IMR-90 (cell line): ENCODE data around the gene UVSSA. TPM values are rescaled to one million over a fixed set of nuclear protein-coding genes. Genes with fewer than 3 reads are reported as not detected.

Source experiments
- ATAC-seq: fragments of 200-7000 bp; cut with Tn5 transposase; 2 replicates; pipeline ENCODE4 v1.9.1; 2020; ENCODE audit warnings: low read depth, mild to moderate bottlenecking, moderate library complexity
- BruUV-seq: library from RNA; stranded (reverse); fragments of 400-500 nt; replicated peaks from 2 replicates; lab custom pipeline; 2021; lab: Mats Ljungman, UMichigan
- CTCF ChIA-PET: fragments of 300-600 bp; formaldehyde crosslinking; extraction: SDS; loops from one replicate; lab custom pipeline; 2021; ENCODE audit warnings: antibody characterized with exemption; lab: Yijun Ruan, JAX
- POLR2A ChIA-PET: fragments of 300-600 bp; sonication (Branson Sonifier 250); formaldehyde crosslinking; loops from one replicate; lab custom pipeline; 2022; ENCODE audit warnings: antibody characterized with exemption; ENCODE audit not compliant: unreplicated experiment; lab: Charles Lee
- DNase-seq: peaks from one replicate; pipeline ENCODE4 v3.0.0; 2013
- H2AFZ ChIP-seq: replicated peaks from 2 replicates; pipeline ENCODE3; 2013; ENCODE audit warnings: low read length, mild to moderate bottlenecking; ENCODE audit not compliant: poor library complexity
- H2AK5ac ChIP-seq: 2 replicates; pipeline ENCODE4 v1.6.1; 2013; ENCODE audit warnings: low read depth, low read length, inconsistent platforms
- H2AK9ac ChIP-seq: replicated peaks from 2 replicates; pipeline ENCODE3; 2013; ENCODE audit warnings: mild to moderate bottlenecking, low read depth, low read length, moderate library complexity; ENCODE audit not compliant: poor library complexity
- H2BK120ac ChIP-seq: 2 replicates; pipeline ENCODE4 v1.6.1; 2013; ENCODE audit warnings: low read depth, low read length, inconsistent platforms
- H2BK15ac ChIP-seq: 3 replicates; pipeline ENCODE4 v1.6.1; 2013; ENCODE audit warnings: low read depth, low read length, inconsistent platforms
- H2BK20ac ChIP-seq: 2 replicates; pipeline ENCODE4 v1.6.1; 2013; ENCODE audit warnings: low read depth, mild to moderate bottlenecking, inconsistent platforms, low read length, moderate library complexity
- H2BK5ac ChIP-seq: 2 replicates; pipeline ENCODE4 v1.6.1; 2013; ENCODE audit warnings: mild to moderate bottlenecking, low read depth, low read length, inconsistent platforms; ENCODE audit not compliant: poor library complexity, severe bottlenecking
- H3K14ac ChIP-seq: replicated peaks from 2 replicates; pipeline ENCODE4 v1.6.1; 2013; ENCODE audit warnings: low read depth, low read length, inconsistent platforms
- H3K18ac ChIP-seq: 2 replicates; pipeline ENCODE4 v1.6.1; 2013; ENCODE audit warnings: low read depth, low read length, control low read depth
- H3K23ac ChIP-seq: 2 replicates; pipeline ENCODE4 v1.6.1; 2013; ENCODE audit warnings: low read depth, low read length, inconsistent platforms
- H3K27ac ChIP-seq: 2 replicates; pipeline ENCODE4 v1.5.1; 2013; ENCODE audit warnings: mild to moderate bottlenecking, control low read depth, low read length; ENCODE audit not compliant: insufficient read depth
- H3K27me3 ChIP-seq: 2 replicates; pipeline ENCODE4 v1.6.1; 2013; ENCODE audit warnings: low read length; ENCODE audit not compliant: control insufficient read depth, insufficient read depth
- H3K36me3 ChIP-seq: 2 replicates; pipeline ENCODE4 v1.6.1; 2013; ENCODE audit warnings: low read length, mixed read lengths; ENCODE audit not compliant: control insufficient read depth, insufficient read depth
- H3K4ac ChIP-seq: 2 replicates; pipeline ENCODE4 v1.6.1; 2013; ENCODE audit warnings: low read depth, low read length, inconsistent platforms
- H3K4me1 ChIP-seq: 2 replicates; pipeline ENCODE4 v1.6.1; 2013; ENCODE audit warnings: low read length, mixed read lengths; ENCODE audit not compliant: control insufficient read depth, insufficient read depth
- H3K4me2 ChIP-seq: 2 replicates; pipeline ENCODE4 v1.6.1; 2013; ENCODE audit warnings: low read depth, mild to moderate bottlenecking, control low read depth, low read length, moderate library complexity
- H3K4me3 ChIP-seq: 2 replicates; pipeline ENCODE4 v1.5.1; 2013; ENCODE audit warnings: low read depth, mild to moderate bottlenecking, control low read depth, low read length, moderate library complexity; ENCODE audit not compliant: insufficient read depth
- H3K56ac ChIP-seq: 2 replicates; pipeline ENCODE4 v1.6.1; 2013; ENCODE audit warnings: low read length, inconsistent platforms; ENCODE audit not compliant: insufficient read depth; ENCODE audit errors: extremely low read depth
- H3K79me1 ChIP-seq, 2 experiments: 2 replicates each; pipeline ENCODE4 v1.6.1; 2013; ENCODE audit warnings: low read length in 2 of 2, inconsistent platforms in 1 of 2, low read depth in 1 of 2
- H3K9ac ChIP-seq: 2 replicates; pipeline ENCODE4 v1.6.1; 2013; ENCODE audit warnings: low read depth, low read length, control low read depth
- H3K9me1 ChIP-seq: 2 replicates; pipeline ENCODE4 v1.6.1; 2013; ENCODE audit warnings: low read length, inconsistent platforms; ENCODE audit not compliant: insufficient read depth
- H3K9me3 ChIP-seq: 2 replicates; pipeline ENCODE4 v1.6.1; 2013; ENCODE audit warnings: low read length; ENCODE audit not compliant: control insufficient read depth, insufficient read depth
- H4K20me1 ChIP-seq: 2 replicates; pipeline ENCODE4 v1.6.1; 2013; ENCODE audit warnings: low read length, inconsistent platforms; ENCODE audit not compliant: insufficient read depth
- H4K5ac ChIP-seq: 2 replicates; pipeline ENCODE4 v1.6.1; 2013; ENCODE audit warnings: mild to moderate bottlenecking, low read depth, low read length, control low read depth
- H4K8ac ChIP-seq, 2 experiments: 2 replicates each; pipeline ENCODE4 v1.6.1; 2013; ENCODE audit warnings: low read depth in 2 of 2, low read length in 2 of 2, control low read depth in 1 of 2, inconsistent platforms in 1 of 2
- H4K91ac ChIP-seq: 2 replicates; pipeline ENCODE4 v1.6.1; 2013; ENCODE audit warnings: low read depth, low read length, inconsistent platforms; ENCODE audit not compliant: insufficient read depth
- FOS ChIP-seq: fragments of 150-350 bp; IDR thresholded peaks from 2 replicates; pipeline ENCODE4 v1.6.1; 2016; ENCODE audit warnings: low read depth, low read length
- MXI1 ChIP-seq: IDR thresholded peaks from 2 replicates; pipeline ENCODE4 v1.6.1; 2012; ENCODE audit warnings: low read depth, mild to moderate bottlenecking, low read length, moderate library complexity, borderline replicate concordance
- NFE2L2 ChIP-seq: fragments of 150-350 bp; IDR thresholded peaks from 2 replicates; pipeline ENCODE4 v1.6.1; 2016; ENCODE audit warnings: low read depth, mild to moderate bottlenecking, low read length
- POLR2A ChIP-seq: IDR thresholded peaks from 2 replicates; pipeline ENCODE4 v1.6.1; 2012; ENCODE audit warnings: mild to moderate bottlenecking, low read depth, low read length
- RAD21 ChIP-seq: IDR thresholded peaks from 2 replicates; pipeline ENCODE4 v1.6.1; 2012; ENCODE audit warnings: low read length, improper control_type of control experiment
- SMC3 ChIP-seq: fragments of 150-350 bp; IDR thresholded peaks from 2 replicates; pipeline ENCODE4 v1.6.1; 2016; ENCODE audit warnings: low read depth, mild to moderate bottlenecking, antibody characterized with exemption, low read length, moderate library complexity
- WGBS, 2 experiments: methylation state at CpG; one replicate each; pipeline versions ENCODE4 v1.1.5 to v1.1.7; 2013; ENCODE audit warnings: missing lambda C conversion rate in 2 of 2; ENCODE audit not compliant: insufficient read length in 1 of 2; ENCODE audit errors: extremely low coverage in 2 of 2; 5-methylcytosine and 5-hydroxymethylcytosine counted together
- dilution Hi-C: fragments of 300-500 bp; cut with HindIII; formaldehyde crosslinking; loops from one replicate; pipeline ENCODE4 v1.14.3; 2018; ENCODE audit warnings: low sequenced_read_pairs; ENCODE audit not compliant: unreplicated experiment
- in situ Hi-C: fragments of 300-500 bp; cut with MboI; formaldehyde crosslinking; loops from 3 replicates; pipeline ENCODE4 v1.14.3; 2019; ENCODE audit warnings: low sequenced_read_pairs, inconsistent platforms, mixed read lengths
- intact Hi-C: fragments of 100-400 bp; cut with micrococcal nuclease; formaldehyde crosslinking; loops from 2 replicates; pipeline ENCODE4 v1.10.0; 2022
- polyA plus RNA-seq, 3 experiments: library from polyadenylated mRNA; depleted of rRNA; stranded (reverse); fragments of >200 nt; gene quantifications; 2 replicates each; pipeline ENCODE4 v1.2.3, GENCODE V29; 2012; ENCODE audit warnings: low replicate concordance in 1 of 3
- total RNA-seq: library from RNA; depleted of rRNA; stranded (reverse); fragments of >200 nt; gene quantifications from 2 replicates; pipeline ENCODE4 v1.2.3, GENCODE V29; 2012
- TF ChIP-seq, protein P1 (sequence below): fragments of 150-350 bp; IDR thresholded peaks from 2 replicates; pipeline ENCODE4 v1.6.1; 2016; ENCODE audit warnings: low read depth, mild to moderate bottlenecking, low read length, moderate library complexity, borderline replicate concordance
- TF ChIP-seq, protein P2 (sequence below): fragments of 150-350 bp; IDR thresholded peaks from 2 replicates; pipeline ENCODE4 v1.6.1; 2017; ENCODE audit warnings: mild to moderate bottlenecking, antibody characterized with exemption, low read length, low read depth

Gene UVSSA
- total and polyA plus RNA-seq, 2 of the 4 experiments (the other 2 are of a cell fraction), result 1.4 to 8.4 TPM

DNA sequence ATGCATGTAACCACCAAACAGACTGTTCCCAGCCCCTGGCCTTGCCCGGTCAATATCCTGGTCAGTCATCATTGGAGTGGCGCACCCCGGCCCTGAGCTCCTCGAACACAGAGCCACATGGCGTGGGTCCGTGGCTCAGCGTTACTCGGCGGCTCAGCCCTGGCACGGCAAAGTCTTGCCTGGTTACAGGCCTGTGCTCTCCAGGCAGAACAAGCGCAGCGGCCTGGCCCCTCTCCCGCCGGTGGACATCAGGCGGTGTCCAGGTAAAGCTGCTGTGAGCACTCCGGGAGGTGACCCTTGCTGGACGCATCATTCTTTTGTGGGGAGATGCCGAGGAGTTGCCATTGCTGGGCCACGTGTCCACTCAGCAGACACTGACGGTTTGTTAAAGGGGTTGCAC, 6.1 kb upstream of the UVSSA start:
- no peak overlapping the region for H3K56ac ChIP-seq
- H4K8ac ChIP-seq, result no peak overlapping the region; a peak in 1 of 4 replicates
- H2AK5ac ChIP-seq, result no peak overlapping the region
- no peaks in the 10 kb centered on the region for H3K27me3 ChIP-seq
- peaks cover 12% of the 10 kb centered on the region for H4K20me1 ChIP-seq
- no TSS peak for BruUV-seq
- POLR2A ChIA-PET, result no interaction called here
- H3K79me1 ChIP-seq, result peaks cover 24 to 62% of the 10 kb centered on the region in 2 experiments
- peaks cover 4% of the 10 kb centered on the region; the same call in 1 of the 2 replicates for H3K4me1 ChIP-seq
- H3K4me2 ChIP-seq, result no peak overlapping the region
- H2BK20ac ChIP-seq, result no peak overlapping the region
- no peak overlapping the region for H2BK15ac ChIP-seq
- no peak overlapping the region for H2BK120ac ChIP-seq
- in situ Hi-C loops (no loop called here), intact Hi-C loops (no loop called here), dilution Hi-C loops (no loop called here)
- H2AK9ac ChIP-seq, result no peak overlapping the region
- 95% methylated on average over 10 of the region's 20 CpGs; no CpG with 5 or more reads in 1 of the 2 experiments for WGBS, 2 experiments
- no peak for ATAC-seq
- no peak overlapping the region for H4K91ac ChIP-seq
- H3K4ac ChIP-seq, result no peak overlapping the region
- peaks cover 57% of the 10 kb centered on the region for H3K36me3 ChIP-seq
- H3K4me3 ChIP-seq, result no peak overlapping the region
- H4K5ac ChIP-seq, result no peak overlapping the region
- no peak overlapping the region for H2BK5ac ChIP-seq
- no peak overlapping the region for H3K14ac ChIP-seq
- CTCF ChIA-PET, result interaction anchor here (0.7 kb wide), 1 partner anchor 107 kb away, joined by 3 read pairs; no protein-coding TSS in a partner anchor
- peaks cover 18% of the 10 kb centered on the region; the same call in 1 of the 2 replicates for H3K9me3 ChIP-seq
- TF ChIP-seq NFE2L2 (no peak), MXI1 (no peak), FOS (no peak), POLR2A (no peak), RAD21 (no peak), SMC3 (no peak)
- TF ChIP-seq, protein P1, sequence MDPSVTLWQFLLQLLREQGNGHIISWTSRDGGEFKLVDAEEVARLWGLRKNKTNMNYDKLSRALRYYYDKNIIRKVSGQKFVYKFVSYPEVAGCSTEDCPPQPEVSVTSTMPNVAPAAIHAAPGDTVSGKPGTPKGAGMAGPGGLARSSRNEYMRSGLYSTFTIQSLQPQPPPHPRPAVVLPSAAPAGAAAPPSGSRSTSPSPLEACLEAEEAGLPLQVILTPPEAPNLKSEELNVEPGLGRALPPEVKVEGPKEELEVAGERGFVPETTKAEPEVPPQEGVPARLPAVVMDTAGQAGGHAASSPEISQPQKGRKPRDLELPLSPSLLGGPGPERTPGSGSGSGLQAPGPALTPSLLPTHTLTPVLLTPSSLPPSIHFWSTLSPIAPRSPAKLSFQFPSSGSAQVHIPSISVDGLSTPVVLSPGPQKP, result no peak
- TF ChIP-seq, protein P2, sequence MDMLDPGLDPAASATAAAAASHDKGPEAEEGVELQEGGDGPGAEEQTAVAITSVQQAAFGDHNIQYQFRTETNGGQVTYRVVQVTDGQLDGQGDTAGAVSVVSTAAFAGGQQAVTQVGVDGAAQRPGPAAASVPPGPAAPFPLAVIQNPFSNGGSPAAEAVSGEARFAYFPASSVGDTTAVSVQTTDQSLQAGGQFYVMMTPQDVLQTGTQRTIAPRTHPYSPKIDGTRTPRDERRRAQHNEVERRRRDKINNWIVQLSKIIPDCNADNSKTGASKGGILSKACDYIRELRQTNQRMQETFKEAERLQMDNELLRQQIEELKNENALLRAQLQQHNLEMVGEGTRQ, result no peak
- no peak for DNase-seq
- no peak overlapping the region for H3K18ac ChIP-seq
- H3K23ac ChIP-seq, result no peak overlapping the region
- no peak overlapping the region for H3K9ac ChIP-seq
- peaks cover 6% of the 10 kb centered on the region; the same call in 1 of the 2 replicates for H3K9me1 ChIP-seq
- H3K27ac ChIP-seq, result no peak overlapping the region
- H2AFZ ChIP-seq, result no peak overlapping the region
